ENCODE data around the gene HCFC1. TPM values are rescaled to one million over a fixed set of nuclear protein-coding genes. Genes with fewer than 3 reads are reported as not detected.

HCFC1 gene
- total and polyA plus RNA-seq, 2 of the 8 experiments (the other 6 are each of a cell fraction or from before 2014, with no cell fraction given), result 24.9 to 117 TPM

DNA sequence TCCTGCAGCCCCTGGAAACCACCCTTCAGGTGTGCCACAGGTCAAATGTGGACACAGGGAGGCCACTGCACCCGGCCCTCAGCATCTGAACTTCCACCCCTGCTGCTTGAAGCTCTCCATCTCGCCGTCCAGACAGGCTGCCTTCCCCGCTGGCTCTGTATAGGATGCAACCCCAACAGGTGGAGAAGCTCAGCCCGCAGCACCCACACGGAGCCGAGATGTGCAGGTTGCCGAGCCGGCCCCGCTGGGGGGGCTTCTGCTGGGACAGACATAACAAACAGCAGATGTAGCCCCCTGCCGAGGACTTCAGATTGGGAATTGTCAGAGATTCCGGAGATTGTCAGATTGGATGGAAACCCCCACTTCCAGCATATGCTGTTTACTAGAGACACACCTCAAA lies 21.5 kb upstream of the HCFC1 start:
- no peak overlapping the region for H3K4ac ChIP-seq (replicated peaks; ENCODE audit: insufficient read length, low read depth, low read length)
- no peak overlapping the region for H2BK15ac ChIP-seq (ENCODE audit: low read length)
- H3K23me2 ChIP-seq (ENCODE audit: low read depth, low read length), result no peaks in the 10 kb centered on the region; the same call in 1 of the 2 replicates
- no peaks in the 10 kb centered on the region for H3K79me1 ChIP-seq (ENCODE audit: low read depth, low read length)
- no peak overlapping the region for H2BK12ac ChIP-seq (ENCODE audit: low read depth, low read length)
- FAIRE-seq (no peak), DNase-seq (ENCODE audit: low read depth in 1 of 2, low spot score in 2 of 2) (no peak)
- H2BK120ac ChIP-seq (replicated peaks; ENCODE audit: low read depth, low read length), result no peak overlapping the region
- H4K20me1 ChIP-seq (replicated peaks in 1 of 2; ENCODE audit: control insufficient read depth in 1 of 2, insufficient read depth in 2 of 2, low read length in 2 of 2), result no peaks in the 10 kb centered on the region
- no peaks in the 10 kb centered on the region for H3K79me2 ChIP-seq (ENCODE audit: control insufficient read depth in 1 of 2, insufficient read depth in 2 of 2, low read length in 2 of 2)
- H4K91ac ChIP-seq (replicated peaks; ENCODE audit: insufficient read length, low read length), result no peak overlapping the region
- H4K8ac ChIP-seq (ENCODE audit: extremely low read depth, insufficient read depth, low read length), result no peak overlapping the region
- H3K27ac ChIP-seq (ENCODE audit: low read depth, low read length), result no peak overlapping the region
- no peak overlapping the region for H2BK20ac ChIP-seq (ENCODE audit: low read length)
- H3K18ac ChIP-seq (ENCODE audit: extremely low read depth, low read length), result no peak overlapping the region
- H4K5ac ChIP-seq (ENCODE audit: insufficient read length, low read depth, low read length), result no peak overlapping the region
- H3K27me3 ChIP-seq (replicated peaks in 1 of 4; ENCODE audit: control insufficient read depth in 3 of 4, extremely low read depth in 1 of 4, insufficient read depth in 3 of 4, low read length in 3 of 4), result no peaks in the 10 kb centered on the region
- ChIA-PET POLR2A (ENCODE audit: partially characterized antibody) (interaction anchor here (0.9 to 1.1 kb wide), 2 partner anchors 9 to 21 kb away, joined by 3 to 4 read pairs; partner anchors contain the start of gene HCFC1), CTCF (ENCODE audit: partially characterized antibody) (interaction anchor here (1.1 kb wide), 1 partner anchor 19 kb away, joined by 4 read pairs; no protein-coding TSS in a partner anchor)
- no peak overlapping the region for H2AFZ ChIP-seq (ENCODE audit: low read length)
- no peak overlapping the region for H2BK5ac ChIP-seq (ENCODE audit: low read depth, low read length)
- no peak overlapping the region for H3K23ac ChIP-seq (ENCODE audit: insufficient read length)
- H3K36me3 ChIP-seq (ENCODE audit: control insufficient read depth in 2 of 4, insufficient read depth in 4 of 4, low read length in 3 of 4), result no peaks in the 10 kb centered on the region
- WGBS, 2 experiments (ENCODE audit: extremely low coverage in 1 of 2, insufficient coverage in 1 of 2, insufficient read length in 1 of 2, insufficient replicate concordance in 2 of 2, low coverage in 1 of 2, low lambda C conversion rate in 2 of 2, missing lambda C conversion rate in 1 of 2), result 97% methylated on average over 5 of the region's 12 CpGs; no CpG with 5 or more reads in 1 of the 2 experiments
- no peak overlapping the region for H3K56ac ChIP-seq (replicated peaks; ENCODE audit: insufficient read length, low read depth, low read length)
- H3K14ac ChIP-seq (ENCODE audit: insufficient read length), result no peak overlapping the region
- no peak overlapping the region for H3K4me2 ChIP-seq (ENCODE audit: insufficient read depth in 1 of 2, low read depth in 2 of 2, low read length in 2 of 2)
- no peak overlapping the region for H2AK5ac ChIP-seq (ENCODE audit: low read depth, low read length)
- H3K4me1 ChIP-seq (replicated peaks in 1 of 4; ENCODE audit: control insufficient read depth in 3 of 4, insufficient read depth in 4 of 4, low read length in 3 of 4), result no peaks in the 10 kb centered on the region
- H3K4me3 ChIP-seq (ENCODE audit: extremely low read depth in 1 of 4, insufficient read depth in 2 of 4, low read depth in 3 of 4, low read length in 4 of 4), result no peak overlapping the region
- H3K9ac ChIP-seq (replicated peaks in 1 of 4; ENCODE audit: extremely low read depth in 1 of 4, low read depth in 3 of 4, low read length in 3 of 4), result no peak overlapping the region
- H3K9me3 ChIP-seq (ENCODE audit: insufficient read depth in 2 of 2, low read depth in 1 of 2, low read length in 1 of 2), result no peaks in the 10 kb centered on the region
- TF ChIP-seq GABPA (IDR thresholded peaks at IDR 0.05; ENCODE audit: borderline replicate concordance, insufficient read depth, low read length), result no peak
- no peak for TF ChIP-seq KDM4A (IDR thresholded peaks at IDR 0.05; ENCODE audit: low read depth, low read length, severe bottlenecking)
- no peak for TF ChIP-seq BACH1 (IDR thresholded peaks at IDR 0.05; ENCODE audit: low read length)
- TF ChIP-seq SP1 (IDR thresholded peaks at IDR 0.05; ENCODE audit: low read depth, low read length), result no peak
- no peak for TF ChIP-seq FOSL1 (IDR thresholded peaks at IDR 0.05; ENCODE audit: insufficient read depth, low read depth, low read length)
- TF ChIP-seq, protein P1, sequence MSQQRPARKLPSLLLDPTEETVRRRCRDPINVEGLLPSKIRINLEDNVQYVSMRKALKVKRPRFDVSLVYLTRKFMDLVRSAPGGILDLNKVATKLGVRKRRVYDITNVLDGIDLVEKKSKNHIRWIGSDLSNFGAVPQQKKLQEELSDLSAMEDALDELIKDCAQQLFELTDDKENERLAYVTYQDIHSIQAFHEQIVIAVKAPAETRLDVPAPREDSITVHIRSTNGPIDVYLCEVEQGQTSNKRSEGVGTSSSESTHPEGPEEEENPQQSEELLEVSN (IDR thresholded peaks at IDR 0.05), result no peak
- TF ChIP-seq NANOG (IDR thresholded peaks at IDR 0.05; ENCODE audit: insufficient read depth, low read depth, low read length, poor library complexity, severe bottlenecking), result no peak
- TF ChIP-seq NRF1 (IDR thresholded peaks at IDR 0.05; ENCODE audit: low read depth, low read length), result no peak
- no peak for TF ChIP-seq TCF12 (IDR thresholded peaks at IDR 0.05; ENCODE audit: low read depth, low read length)
- no peak for TF ChIP-seq MAFK (IDR thresholded peaks at IDR 0.05; ENCODE audit: low read depth, low read length)
- TF ChIP-seq RAD21 (IDR thresholded peaks at IDR 0.05 in 1 of 2, conservative IDR thresholded peaks at IDR 0.05 in 1 of 2; ENCODE audit: low read depth in 2 of 2, low read length in 2 of 2), result no peak
- no peak for TF ChIP-seq JUN (IDR thresholded peaks at IDR 0.05; ENCODE audit: low read depth, low read length)
- no peak for TF ChIP-seq RXRA (IDR thresholded peaks at IDR 0.05; ENCODE audit: insufficient read depth, low read depth, low read length)
